ENCODE data around the gene MATN3. TPM values are rescaled to one million over a fixed set of nuclear protein-coding genes. Genes with fewer than 3 reads are reported as not detected.
A peak's percentile ranks its signal among the peaks of the same experiment; 100 is the strongest.

Gene MATN3
- total RNA-seq, 1 donor: 3.0 TPM

GRCh38 chr2:20035955-20036666, 23.6 kb upstream of the MATN3 start:
- H3K4me3 ChIP-seq (ENCODE audit: low read depth, low read length): no peak overlapping the region
- no peak for DNase-seq (ENCODE audit: low read depth)
- no peak for TF ChIP-seq CTCF (IDR thresholded peaks at IDR 0.05; ENCODE audit: insufficient read depth, low read depth, low read length)

- no peak for TF ChIP-seq CTCF (IDR thresholded peaks at IDR 0.05; ENCODE audit: insufficient read depth, low read depth, low read length)
- no peak overlapping the region for H3K4me3 ChIP-seq (ENCODE audit: low read depth, low read length)
- DNase-seq (ENCODE audit: low read depth): no peak
These were observed 22.4 kb upstream of the MATN3 start for GRCh38 chr2:20034821-20035220.

GRCh38 chr2:20034218-20034617, 21.8 kb upstream of the MATN3 start:
- H3K4me3 ChIP-seq (ENCODE audit: low read depth, low read length): no peak overlapping the region
- no peak for TF ChIP-seq CTCF (IDR thresholded peaks at IDR 0.05; ENCODE audit: insufficient read depth, low read depth, low read length)
- no peak for DNase-seq (ENCODE audit: low read depth)

GRCh38 chr2:20033322-20033721, 20.9 kb upstream of the MATN3 start:
- TF ChIP-seq CTCF (IDR thresholded peaks at IDR 0.05; ENCODE audit: insufficient read depth, low read depth, low read length): no peak
- DNase-seq (ENCODE audit: low read depth): no peak

GRCh38 chr2:20030224-20030623, 17.8 kb upstream of the MATN3 start:
- DNase-seq (ENCODE audit: low read depth): no peak
- TF ChIP-seq CTCF (IDR thresholded peaks at IDR 0.05; ENCODE audit: insufficient read depth, low read depth, low read length): no peak
- H3K4me3 ChIP-seq (ENCODE audit: low read depth, low read length): no peak overlapping the region

More at GRCh38 chr2:20033322-20033721, 20.9 kb upstream of the MATN3 start:
- H3K4me3 ChIP-seq (ENCODE audit: low read depth, low read length): no peak overlapping the region

GRCh38 chr2:20027705-20028434, 15.4 kb upstream of the MATN3 start:
- TF ChIP-seq CTCF (IDR thresholded peaks at IDR 0.05; ENCODE audit: insufficient read depth, low read depth, low read length): no peak
- DNase-seq (ENCODE audit: low read depth): peak; percentile 67
- H3K4me3 ChIP-seq (ENCODE audit: low read depth, low read length): no peak overlapping the region
